ENCODE measurements around the gene TBC1D5.
"Not testable (repeated sequence)": the region's sequence is repeated elsewhere in the genome, so short reads cannot be mapped to it uniquely, and the experiment has no call there.

Gene TBC1D5

GRCh38 chr3:17129556-17129955, 612.9 kb downstream of the TBC1D5 start:
- TF ChIP-seq ZFX (IDR thresholded peaks at IDR 0.05) (no peak), CTCF (conservative IDR thresholded peaks at IDR 0.05) (no peak)
- H3K27ac ChIP-seq: no peak overlapping the region

GRCh38 chr3:17128671-17129070, 613.8 kb downstream of the TBC1D5 start:
- not testable (repeated sequence) for H3K27ac ChIP-seq

GRCh38 chr3:17125738-17126442, 616.5 kb downstream of the TBC1D5 start:
- TF ChIP-seq ZFX (IDR thresholded peaks at IDR 0.05) (no peak), CTCF (conservative IDR thresholded peaks at IDR 0.05) (no peak)

GRCh38 chr3:17122758-17123157, 619.7 kb downstream of the TBC1D5 start:
- no peak overlapping the region for H3K27ac ChIP-seq
- TF ChIP-seq ZFX (IDR thresholded peaks at IDR 0.05) (no peak), CTCF (conservative IDR thresholded peaks at IDR 0.05) (no peak)

More at GRCh38 chr3:17125738-17126442, 616.5 kb downstream of the TBC1D5 start:
- H3K27ac ChIP-seq: no peak overlapping the region

GRCh38 chr3:17121336-17121735, 621.1 kb downstream of the TBC1D5 start:
- TF ChIP-seq ZFX (IDR thresholded peaks at IDR 0.05) (no peak), CTCF (conservative IDR thresholded peaks at IDR 0.05) (no peak)
- no peak overlapping the region for H3K27ac ChIP-seq

GRCh38 chr3:17120115-17120514, 622.3 kb downstream of the TBC1D5 start:
- TF ChIP-seq ZFX (IDR thresholded peaks at IDR 0.05): no peak
- TF ChIP-seq CTCF (conservative IDR thresholded peaks at IDR 0.05): no peak
- no peak overlapping the region for H3K27ac ChIP-seq

- TF ChIP-seq ZFX (IDR thresholded peaks at IDR 0.05): no peak
- no peak overlapping the region for H3K27ac ChIP-seq
Observed at GRCh38 chr3:17119201-17120072, 623.0 kb downstream of the TBC1D5 start.

GRCh38 chr3:17118771-17119170, 623.7 kb downstream of the TBC1D5 start:
- TF ChIP-seq ZFX (IDR thresholded peaks at IDR 0.05): no peak
- no peak for TF ChIP-seq CTCF (conservative IDR thresholded peaks at IDR 0.05)

More at GRCh38 chr3:17118771-17119170, 623.7 kb downstream of the TBC1D5 start:
- no peak overlapping the region for H3K27ac ChIP-seq
